T-helper 2 cell treated with Interferon-gamma antibody and Interleukin-4, amounts not matched to agents 100 ng/mL and 5 ng/mL, for 36 hours (primary cell): ENCODE data around the gene CCL25. TPM values are rescaled to one million over a fixed set of nuclear protein-coding genes. Genes with fewer than 3 reads are reported as not detected.
"Not testable (repeated sequence)": the region's sequence is repeated elsewhere in the genome, so short reads cannot be mapped to it uniquely, and the experiment has no call there.

Experiments
- intact Hi-C: fragments of 100-400 bp; cut with micrococcal nuclease; formaldehyde crosslinking; loops from one replicate; pipeline ENCODE4 v1.15.1; 2023
- total RNA-seq: library from RNA; stranded (reverse); gene quantifications from 2 replicates; pipeline ENCODE4 v1.2.3, GENCODE V29; 2022

Gene CCL25
- total RNA-seq, 1 donor from 2014 or later, result 0.23 TPM

DNA sequence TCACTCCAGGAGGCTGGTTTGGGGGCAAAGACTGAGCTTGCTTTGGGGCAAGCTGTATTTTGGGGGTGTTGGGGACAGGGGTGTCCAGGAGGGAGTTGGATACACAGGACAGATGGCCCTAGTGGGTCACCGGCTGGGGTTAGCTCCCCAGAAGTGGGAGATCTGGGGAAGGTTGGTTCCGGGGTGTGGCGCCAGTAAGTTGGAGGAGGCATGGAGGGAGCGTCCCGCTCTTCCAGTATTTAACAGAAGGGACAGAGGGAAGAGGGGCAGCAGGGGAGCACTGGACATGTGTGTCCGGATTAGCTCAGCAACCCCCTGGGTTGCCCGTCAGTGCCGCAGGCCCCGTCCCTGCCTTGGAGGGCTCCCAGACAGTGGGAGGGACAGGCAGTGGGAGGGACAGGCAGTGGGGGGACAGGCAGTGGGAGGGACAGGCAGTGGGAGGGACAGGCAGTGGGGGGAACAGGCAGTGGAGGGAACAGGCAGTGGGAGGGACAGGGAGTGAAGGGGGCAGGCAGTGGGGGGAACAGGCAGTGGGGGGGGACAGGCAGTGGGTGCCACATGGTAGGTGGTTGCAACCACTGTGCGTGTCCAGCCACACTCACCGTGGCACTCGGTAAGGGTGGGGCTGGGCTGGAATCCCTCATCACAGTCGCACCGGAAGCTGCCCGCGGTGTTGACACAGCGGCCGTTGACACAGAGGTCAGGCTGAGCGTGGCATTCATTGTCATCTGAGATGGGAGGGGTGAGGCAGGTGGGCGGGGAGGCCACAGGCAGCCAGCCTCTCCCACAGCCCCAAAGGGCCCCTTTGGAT lies 33.2 kb downstream of the CCL25 start:
- intact Hi-C loops, result no loop called here

DNA sequence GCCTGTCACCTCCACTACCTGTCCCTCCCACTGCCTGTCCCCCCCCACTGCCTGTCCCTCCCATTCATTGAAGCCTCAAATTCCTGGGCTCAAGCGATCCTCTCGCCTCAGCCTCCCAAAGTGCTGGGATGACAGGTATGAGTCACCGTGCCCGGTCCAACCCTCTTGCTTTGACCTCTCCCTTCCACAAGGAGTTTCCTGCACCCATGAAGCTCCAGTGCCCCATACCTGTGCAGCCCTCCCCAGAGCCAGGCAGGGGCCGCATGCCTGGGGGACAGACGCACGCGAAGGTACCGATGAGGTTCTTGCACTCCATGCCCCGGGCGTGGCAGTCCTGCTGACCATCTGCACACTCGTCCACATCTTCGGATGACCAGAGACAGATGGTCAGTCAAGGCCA lies 34.3 kb downstream of the CCL25 start:
- intact Hi-C loops, result no loop called here

DNA sequence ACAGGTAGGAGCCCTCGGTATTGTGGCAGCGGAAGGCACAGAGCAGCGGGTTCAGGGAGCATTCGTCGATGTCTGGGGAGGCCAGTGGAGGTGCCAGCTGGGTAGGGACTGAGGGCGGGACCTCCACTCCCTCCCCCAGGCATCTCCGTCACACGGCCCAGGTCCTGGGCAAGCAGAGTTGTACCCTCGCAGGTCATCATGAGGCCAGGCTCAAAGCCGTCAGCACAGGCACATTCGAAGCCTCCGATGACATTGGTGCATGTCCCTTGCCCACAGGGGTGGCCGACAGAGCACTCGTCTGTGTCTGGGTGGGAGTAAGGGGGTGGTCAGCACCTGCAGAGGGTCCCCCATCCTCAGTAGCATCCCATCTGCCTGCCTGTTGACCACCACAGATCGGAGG lies 35.3 kb downstream of the CCL25 start:
- intact Hi-C loops, result no loop called here

DNA sequence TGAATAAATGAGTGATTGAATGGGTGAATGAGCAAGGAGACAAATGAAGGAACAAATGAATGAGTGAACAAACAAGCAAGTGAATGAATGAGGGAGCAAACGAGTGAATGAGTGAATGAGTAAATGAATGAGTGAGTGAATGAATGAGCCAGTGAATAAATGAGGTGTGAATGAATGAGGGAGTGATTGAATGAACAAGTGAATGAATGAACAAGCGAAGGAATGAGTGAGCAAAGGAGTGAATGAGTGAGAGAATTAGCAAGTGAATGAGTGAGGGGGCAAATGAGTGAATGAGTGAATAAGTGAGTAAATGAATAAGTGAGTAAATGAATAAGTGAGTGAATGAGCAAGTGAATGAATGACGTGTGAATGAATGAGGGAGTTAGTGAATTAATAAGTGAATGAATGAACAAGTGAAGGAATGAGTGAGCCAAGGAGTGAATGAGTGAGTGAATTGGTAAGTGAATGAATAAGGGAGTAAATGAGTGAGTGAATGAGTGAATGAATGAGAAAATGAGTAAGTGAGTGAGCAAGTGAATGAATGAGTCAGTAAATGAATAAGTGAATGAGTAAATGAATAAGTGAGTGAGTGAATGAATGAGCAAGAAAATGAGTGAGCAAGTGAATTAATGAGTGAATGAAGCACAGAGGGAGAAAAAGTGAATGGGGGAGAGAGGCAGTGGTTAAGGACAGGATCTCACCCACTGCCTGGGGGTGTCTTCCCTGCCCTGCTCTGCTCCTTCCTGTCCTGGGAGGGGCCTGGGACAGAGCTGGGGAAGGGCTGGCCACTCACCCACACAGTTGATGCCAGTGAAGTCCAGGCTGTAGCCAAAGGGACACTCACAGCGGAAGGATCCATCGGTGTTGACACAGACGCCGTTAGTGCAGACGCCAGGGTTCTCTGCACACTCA lies 36.4 kb downstream of the CCL25 start:
- intact Hi-C loops, result no loop called here

DNA sequence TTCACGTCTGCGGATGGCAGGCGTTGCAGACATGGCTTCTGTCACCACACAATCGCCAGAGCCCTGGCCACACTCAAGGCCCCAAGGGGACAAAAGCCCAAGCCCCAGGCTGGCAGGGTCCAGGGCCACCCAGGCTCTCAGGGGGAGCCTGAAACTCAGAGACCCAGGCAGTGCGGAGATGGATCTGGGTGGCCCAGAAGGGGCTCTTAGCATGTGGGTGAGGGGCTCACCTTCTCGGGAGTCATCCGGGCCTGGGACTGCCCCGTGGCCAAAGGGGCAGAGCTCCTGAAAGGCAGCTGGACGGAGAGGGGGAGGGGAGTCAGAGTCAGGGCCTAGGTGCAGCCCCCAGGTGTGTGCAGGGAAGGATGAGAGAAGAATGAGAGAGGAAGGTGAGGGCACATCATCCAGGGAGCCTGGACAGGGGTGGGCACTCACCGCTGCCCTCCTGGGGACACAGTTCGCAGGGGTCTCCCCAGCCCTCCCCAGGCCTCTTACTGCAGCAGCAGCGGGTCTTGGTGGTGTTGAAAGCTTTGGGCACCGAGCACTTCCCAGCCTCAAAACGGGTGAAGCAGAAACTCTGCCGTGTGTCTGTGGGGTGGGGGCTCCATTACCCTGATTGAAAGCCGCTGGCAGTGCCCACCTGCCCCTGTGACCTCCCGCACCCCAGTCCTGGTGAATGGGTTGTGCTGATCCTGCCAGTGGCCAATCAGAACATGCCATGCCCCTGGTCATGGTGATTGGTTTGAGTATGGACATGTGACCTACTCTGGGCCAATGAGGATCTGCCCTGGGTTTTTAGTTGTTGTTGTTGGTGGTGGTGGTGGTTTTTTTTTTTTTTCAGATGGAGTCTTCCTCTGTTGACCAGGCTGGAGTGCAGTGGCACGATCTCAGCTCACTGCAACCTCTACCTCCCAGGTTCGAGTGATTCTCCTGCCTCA lies 37.4 kb downstream of the CCL25 start:
- intact Hi-C loops, result no loop called here

DNA sequence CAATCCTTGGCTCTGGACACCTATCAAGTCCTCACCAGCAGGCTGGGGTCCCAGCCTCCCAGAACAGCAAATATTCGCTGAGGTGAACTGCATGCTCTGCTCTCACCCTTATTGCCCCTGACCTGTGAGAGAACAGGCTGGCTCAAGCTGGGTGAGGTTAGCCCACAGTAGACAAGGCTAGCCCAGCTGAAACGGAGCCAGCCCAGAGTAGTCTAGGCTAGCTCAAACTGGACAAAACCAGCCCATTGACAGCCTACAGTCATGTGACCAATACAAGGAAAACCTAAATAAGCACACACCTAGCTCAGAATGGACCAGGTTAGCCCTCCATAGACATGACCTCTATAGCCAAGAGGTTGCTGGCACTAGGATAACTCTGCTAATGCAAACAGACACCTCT lies 38.4 kb downstream of the CCL25 start:
- intact Hi-C loops, result no loop called here

DNA sequence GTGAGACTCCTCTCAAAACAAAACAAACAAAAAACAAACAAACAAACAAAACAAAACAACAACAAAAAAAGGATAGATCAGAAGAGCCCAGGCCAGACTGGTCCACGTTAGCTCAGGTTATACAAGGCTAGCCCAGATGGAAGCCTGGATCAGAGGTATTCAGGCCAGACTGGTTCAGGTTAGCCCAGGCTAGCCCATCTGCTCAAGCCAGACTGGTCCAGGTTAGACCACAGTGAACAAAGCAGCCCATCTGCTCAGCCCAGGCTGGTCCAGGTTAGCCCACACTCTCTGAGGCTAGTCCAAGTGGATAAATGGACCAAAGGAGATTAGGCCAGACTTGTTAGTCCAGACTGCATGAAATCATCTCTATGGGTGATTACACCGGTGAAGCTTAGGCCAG lies 41.2 kb downstream of the CCL25 start:
- intact Hi-C loops, result no loop called here

DNA sequence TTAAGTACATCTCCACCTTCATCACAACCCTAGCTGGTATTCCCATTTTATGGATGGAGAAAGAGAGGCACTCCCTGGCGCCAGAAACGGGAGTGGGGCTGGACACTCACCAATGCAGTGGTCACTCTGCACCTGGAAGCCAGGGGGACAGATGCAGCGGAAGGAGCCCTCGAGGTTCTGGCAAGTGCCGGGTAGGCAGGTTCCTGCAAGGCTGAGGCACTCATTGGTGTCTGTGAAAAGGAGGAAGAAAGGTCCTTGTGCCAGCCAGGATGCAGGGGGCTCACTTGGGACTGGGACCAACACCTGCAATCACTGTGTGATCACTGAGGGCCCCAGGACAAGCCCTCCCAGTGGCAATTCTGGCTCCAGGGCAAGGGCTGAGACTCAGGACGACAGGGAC lies 41.8 kb downstream of the CCL25 start:
- intact Hi-C loops, result no loop called here

DNA sequence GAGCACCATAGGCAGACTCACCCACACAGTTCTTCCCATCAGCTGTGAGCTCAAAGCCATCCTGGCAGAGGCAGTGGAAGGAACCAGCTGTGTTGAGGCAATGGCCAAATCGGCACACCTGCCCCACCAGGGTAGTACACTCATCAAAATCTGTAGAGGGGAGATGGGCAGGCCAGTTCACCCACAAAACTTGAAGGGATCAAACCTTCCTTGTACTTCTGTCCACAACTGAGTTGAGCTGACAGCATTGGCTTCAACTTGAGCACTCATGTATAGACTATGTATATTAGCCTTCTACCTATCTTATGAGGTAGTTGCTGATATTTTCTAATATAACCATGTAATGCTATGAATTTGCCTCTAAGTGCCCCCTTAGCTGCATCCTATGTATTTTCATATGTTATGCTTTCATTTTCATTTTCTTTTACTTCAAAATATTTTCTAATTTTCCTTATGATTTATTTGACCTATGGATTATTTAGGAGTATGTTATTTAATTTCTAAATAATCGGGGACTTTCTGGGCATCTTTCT lies 42.9 kb downstream of the CCL25 start:
- intact Hi-C loops, result no loop called here

DNA sequence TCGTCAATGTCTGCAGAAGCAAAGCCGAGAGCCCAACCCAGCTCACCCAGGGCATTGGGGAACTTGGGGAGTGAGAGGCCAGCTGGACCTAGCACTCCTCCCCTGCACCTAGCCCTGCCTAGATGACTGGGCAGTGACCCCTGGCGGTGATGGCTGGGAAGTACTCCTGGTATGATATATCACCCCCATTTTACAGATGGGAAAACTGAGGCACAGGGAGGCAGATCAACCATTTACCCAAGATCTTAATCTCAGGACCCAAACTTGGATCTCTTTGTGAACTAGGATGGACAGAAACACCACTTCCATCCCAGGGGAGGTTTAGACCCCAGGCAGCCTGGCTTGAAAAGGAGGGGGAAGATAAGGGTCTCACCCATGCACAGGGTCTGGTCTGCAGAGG lies 43.5 kb downstream of the CCL25 start:
- intact Hi-C loops, result no loop called here

DNA sequence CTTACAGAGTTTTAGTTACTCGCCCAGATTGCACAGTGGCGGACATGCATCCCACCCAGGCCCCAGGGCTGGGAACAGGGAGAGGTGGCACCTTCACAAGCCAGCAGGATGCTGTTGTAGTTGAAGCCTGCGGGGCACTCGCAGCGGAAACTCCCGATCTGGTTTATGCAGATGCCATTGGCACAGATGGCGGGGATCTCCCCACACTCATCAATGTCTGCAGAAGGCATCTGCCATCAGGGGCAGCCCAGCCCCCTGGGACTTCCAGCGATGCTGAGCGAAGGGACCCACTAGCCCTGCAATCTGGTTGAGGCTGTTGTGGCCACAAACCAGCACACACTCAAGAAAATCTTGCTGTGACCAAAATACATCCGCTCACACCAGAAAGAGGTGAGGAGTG lies 44.6 kb downstream of the CCL25 start:
- intact Hi-C loops, result no loop called here

DNA sequence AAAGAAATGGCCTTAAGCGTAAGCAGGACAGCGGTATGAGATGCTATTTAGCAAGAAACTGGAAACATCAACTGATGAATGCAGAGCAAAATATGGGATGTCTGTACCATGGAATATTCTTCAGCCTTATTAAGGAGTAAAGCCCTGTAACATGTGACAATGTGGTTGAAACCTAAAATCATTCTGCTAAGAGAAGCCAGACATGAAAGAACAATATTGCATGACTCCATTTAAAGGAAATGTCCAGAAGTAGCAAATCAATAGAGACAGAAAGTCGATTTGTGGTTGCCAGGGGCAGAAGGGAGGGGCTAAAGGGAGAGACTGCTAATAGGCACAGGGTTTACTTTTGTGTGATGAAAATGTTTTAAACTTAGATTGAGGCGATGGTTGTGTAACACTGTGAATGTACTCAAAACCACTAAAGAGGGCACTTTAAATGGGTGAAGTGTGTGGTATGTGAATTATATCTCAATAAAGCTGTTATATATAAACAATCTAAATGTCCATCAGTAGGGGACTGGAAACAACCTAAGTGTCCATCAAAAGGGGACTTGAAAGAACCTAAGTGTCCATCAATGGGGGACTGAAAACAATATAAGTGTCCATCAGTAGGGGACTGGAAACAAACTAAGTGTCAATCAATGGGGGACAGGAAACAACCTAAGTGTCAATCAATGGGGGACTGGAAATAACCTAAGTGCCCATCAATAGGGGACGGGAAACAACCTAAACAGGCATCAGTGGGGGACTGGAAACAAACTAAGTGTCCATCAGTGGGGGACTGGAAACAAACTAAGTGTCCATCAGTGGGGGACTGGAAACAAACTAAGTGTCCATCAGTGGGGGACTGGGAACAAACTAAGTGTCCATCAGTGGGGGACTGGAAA lies 45.4 kb downstream of the CCL25 start:
- intact Hi-C loops, result no loop called here

DNA sequence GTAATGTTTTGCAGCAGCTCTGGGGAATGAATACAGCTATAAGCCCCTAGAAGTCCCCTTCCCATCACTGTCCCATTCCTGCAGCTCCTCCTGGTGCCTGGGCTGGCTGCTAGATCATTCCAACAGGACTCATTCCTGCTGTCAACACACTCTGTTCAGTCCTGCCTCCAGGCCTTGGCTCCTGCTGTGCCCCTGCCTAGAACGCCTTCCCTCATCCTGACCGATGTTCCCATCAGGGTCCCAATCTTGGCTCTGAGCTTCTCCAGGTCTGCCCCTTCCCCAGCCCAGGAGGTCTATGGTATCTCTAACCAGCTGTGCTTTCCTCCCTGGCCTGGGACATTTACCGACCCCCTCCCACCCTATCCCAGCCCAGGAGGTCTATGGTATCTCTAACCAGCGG lies 48.8 kb downstream of the CCL25 start:
- intact Hi-C loops, result no loop called here

DNA sequence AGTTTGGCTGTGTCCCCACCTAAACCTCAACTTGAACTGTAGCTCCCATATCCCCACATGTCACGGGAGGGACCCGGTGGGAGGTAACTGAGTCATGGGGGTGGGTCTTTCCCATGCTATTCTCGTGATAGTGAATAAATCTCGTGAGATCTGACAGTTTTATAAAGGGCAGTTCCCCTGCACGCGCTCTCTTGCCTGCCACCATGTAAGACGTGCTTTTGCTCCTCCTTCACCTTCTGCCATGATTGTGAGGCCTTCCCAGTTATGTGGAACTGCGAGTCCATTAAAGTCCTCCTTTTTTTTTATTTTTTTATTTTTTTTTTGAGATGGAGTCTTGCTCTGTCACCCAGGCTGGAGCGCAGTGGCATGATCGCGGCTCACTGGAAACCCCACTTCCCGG lies 49.4 kb downstream of the CCL25 start:
- intact Hi-C loops, result not testable (repeated sequence)

DNA sequence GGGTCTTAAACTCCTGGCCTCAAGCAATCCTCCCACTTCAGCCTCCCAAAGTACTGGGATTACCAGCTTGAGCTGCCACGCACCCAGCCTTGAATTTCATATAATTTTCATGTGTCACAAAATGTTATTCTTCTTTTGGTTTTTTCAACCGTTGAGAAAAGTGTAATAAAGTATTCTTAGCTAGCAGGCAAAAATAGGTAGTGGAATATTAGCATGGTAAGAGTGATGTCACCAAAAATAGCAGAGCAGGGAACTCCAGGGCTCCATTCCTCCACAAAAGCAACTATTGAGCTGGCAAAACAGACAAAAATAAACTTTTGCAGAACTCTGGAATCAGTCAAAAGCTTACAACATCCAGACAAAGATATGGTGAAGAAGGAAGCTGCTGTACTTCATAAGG lies 52.9 kb downstream of the CCL25 start:
- intact Hi-C loops, result no loop called here

DNA sequence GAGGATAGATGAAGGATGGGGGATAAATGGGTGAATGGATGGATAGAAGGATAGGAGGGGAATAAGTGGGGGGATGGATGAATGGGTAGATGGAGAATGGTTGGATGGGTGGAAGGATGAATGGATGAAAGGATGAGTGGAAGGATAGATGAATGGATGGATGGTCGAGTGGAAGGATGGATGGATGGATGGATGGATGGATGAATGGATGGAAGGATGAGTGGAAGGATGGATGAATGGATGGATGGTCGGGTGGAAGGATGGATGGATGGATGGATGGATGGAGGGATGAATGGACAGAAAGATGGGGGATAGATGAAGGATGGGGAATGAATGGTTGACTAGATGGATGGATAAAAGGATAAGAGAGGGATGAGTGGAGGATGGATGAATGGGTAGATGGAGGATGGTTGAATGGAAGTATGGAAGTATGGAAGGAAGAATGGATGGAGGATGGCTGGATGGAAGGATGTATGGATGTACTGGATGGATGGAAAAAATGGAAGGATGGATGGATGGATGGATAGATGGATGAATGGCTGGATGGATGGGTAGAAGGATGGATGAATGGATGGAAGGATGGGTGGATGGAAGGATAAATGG lies 54.8 kb downstream of the CCL25 start:
- intact Hi-C loops, result no loop called here

DNA sequence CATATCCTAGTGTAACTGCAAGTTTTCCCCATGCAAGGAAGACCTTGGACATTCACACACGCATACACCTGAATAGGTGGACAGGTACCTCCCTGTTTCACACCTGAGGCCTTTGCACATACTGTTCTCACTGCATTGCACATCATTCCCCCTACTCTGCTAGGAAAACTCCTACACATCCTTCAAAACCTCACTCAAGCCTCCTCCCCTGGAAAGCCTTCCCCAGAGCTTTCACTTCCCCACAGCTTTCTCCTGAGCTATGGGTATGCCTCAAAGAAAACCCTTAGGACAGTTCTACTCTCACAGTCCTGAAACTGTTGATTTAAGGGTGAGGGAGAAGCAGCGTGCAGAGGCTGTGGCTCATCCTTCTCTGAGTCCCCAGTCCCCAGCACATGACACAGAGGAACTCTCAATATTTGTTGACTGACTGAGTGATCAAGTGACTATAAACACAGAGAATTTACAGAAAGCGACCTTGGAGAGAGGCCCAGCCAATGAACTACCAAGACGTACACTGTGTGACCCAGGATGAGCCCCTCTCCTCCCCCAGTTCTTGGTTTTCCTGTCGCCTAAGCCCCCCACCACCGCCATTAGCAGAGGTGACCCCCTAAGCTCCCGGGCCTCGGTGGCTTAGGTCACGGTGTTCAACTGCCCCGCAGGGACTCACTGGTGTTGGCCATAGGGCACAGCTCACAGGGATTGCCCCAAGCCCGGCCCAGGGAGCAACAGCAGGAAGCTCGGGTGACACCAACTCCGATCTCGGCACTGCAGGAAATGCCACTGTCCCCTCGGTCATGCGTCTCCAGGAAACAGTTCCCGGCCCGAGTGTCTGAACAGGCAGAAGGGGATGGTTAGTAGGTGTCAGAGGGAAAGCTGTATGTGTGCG lies 56.2 kb downstream of the CCL25 start:
- intact Hi-C loops, result no loop called here

DNA sequence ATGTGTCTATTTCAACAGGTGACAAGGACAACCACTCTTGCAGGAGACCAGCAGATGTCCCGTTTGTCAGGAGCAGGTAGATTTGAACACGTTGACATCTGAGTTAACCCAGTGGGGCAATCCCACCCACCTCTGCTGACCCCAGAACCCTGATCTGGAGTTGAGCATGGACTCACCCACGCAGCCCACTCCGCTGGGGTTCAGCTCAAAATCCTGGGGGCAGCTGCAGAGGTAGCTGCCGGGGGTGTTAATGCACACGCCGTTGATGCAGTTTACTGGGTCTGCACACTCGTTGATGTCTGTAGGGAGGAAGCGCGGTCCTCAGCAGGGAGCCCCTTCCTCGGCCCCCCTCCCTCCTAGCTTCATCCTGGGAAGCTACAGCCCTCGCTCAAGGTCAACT lies 56.9 kb downstream of the CCL25 start:
- intact Hi-C loops, result no loop called here
